AG08396 (cell line): ENCODE results near the gene GALNT13.

ENCODE experiments used
- DNase-seq: peaks from one replicate; pipeline ENCODE4 v3.0.0; 2012; ENCODE audit warnings: low spot score, mixed read lengths

Gene GALNT13

DNA sequence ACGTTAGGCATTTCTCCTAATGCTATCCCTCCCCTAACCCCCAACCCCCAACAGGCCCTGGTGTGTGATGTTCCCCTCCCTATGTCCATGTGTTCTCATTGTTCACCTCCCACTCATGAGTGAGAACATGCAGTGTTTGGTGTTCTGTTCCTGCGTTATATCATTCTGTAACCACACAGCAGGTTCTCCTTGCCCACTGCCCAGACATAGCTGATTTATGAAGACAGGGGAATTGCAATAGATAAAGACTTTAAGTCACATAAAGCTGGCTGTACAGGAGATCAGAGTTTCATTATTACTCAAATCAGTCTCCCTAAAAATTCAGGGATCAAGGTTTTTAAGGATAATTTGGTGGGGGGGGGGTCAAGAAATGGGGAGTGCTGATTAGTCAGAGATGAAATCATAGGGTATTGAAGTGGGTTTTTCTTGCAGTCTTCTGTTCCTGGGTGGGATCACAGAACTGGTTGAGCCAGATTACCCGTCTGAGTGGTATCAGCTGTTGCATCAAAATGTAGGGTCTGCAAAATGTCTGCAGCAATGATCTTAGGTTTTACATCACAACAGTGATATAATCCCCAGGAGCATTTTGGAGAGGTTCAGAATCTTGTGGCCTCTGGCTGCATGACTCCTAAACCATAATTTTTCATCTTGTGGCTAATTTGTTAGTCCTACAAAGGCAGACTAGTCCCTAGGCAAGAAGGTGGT lies 434.7 kb downstream of the GALNT13 start:
- no peak for DNase-seq

DNA sequence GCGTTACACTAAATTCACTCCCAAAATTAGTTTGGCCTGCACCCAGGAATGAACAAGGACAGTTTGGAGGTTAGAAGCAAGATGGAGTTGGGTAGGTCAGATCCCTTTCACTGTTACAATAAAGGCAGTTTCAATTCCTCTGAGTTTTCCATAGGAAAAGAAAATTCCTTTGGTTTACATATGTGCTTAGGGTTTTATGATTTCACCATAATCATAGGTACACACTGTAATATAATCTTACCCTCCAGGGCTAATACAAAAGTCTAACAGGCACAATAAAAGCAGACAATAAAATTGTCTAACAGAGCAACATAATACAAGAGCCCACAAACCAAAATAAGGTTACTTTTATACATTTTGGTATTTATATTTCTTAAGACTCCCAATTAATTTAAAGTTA lies 435.3 kb downstream of the GALNT13 start:
- no peak for DNase-seq

DNA sequence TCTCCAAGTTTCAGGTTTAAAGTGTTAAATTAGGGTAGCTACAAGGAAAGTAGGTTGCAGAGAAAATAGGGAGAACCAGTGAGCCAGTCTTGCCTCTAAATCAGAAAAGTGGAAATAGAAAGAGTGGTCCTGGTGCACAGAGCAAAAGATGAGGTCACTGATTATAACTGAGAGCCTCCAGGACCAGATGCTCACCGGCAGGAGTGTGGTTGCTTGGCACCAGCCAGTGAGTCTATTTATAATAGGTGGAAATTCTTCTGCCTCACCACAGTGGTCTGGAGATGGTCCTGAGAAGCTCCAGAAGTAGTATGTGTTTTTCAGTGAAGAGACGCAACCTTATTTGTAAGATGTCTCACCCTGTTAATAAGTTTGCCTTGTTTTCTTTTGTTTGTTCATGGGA lies 452.9 kb downstream of the GALNT13 start:
- DNase-seq, result no peak

DNA sequence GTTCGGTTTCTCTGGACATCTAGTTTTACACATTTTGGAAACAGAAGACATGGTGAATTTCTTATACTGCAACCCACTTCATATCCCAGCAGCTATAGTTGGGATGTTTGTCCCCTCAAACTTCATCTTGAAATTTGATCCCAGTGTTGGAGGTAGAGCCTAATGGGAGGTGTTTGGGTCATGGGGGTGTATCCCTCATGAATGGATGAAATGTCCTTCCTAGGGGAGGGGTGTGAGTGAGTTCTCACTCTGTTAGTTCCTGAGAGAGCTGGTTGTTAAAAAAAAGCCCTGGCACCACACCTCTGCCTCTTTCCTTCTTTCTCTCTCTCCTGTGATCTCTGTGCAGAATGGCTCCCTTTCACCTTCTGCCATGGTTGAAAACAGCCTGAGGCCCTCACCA lies 457.8 kb downstream of the GALNT13 start:
- DNase-seq, result no peak

DNA sequence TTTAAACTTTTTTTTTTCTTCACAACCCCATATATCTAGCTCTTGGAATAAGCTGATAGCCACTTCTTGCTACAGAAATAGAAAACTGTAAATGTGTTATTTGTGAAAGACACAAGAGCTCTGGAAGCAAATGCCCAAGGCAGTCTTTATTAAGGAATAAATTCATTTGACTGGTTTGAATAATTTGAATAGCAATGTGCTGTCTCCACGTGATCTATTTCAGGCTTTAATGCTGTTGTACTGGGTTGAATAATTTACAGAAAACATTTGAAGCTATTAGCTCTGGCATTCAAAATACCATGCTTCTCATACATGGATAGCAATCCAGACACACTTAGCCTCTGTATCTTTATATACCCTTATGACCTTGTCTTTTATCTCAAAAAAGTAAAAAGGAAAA lies 460.1 kb downstream of the GALNT13 start:
- no peak for DNase-seq

DNA sequence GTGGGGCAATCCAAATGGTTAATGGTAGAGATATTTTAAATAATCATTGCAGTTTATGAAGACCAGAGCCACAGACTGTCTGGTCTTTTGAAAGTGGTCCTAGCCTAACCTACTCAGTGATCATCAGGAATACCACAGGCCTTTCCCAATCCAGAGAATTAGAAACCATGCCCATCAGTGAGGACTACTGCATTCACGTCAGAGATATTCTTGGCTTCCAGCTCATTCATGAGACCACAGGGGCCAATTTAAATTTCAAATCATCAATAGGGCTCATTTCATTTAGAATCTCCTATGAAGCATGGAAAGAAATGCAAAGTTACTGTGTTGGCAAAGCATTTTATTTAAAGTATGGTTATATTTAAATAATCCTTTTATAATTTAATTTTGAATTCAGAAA lies 464.5 kb downstream of the GALNT13 start:
- no peak for DNase-seq

DNA sequence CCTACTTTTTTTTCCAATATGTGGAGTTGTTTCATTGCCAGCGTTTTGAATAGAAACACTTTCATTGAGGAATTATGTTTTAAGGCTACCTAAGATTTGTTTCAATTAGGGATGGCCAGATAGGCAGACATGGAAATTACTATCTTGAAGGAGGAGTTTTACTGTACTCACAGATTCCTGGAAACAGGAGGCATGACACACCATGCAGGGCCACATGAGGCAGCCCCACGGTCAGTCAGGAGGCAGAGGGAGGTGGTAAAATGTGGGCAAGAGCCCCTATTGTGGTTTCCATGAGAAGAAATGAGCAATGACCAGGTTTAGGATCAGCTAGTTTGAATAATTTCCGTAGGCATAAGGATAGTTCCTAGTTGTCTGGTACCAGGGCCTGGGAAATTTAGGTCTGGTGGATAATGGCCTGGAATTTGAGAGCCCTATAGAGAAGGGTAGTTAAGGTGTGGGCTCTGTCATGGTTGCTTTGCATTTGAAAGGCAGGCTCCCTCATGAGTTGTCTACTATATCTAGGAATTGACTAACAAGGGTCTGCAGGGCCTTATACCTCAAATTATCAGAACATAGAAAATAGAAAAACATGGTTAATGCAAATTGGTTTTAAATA lies 466.7 kb downstream of the GALNT13 start:
- no peak for DNase-seq

DNA sequence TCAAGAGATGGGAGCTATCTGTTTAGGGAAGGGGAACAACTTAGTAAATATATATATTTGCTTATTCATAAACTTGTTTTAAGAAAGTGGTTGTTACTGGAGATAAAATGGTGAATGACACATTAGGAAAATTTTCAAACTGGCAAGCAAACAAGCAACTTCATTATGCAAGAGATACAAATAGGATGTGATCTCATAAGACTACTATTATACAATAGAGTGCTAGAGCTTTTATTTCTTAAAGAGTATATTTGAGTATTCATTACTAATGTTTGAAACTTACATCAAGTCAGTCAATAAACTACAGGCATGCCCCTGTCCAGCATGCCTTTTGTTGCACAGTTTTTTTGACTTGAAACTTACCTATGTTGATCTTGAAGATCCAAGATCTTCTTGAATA lies 471.6 kb downstream of the GALNT13 start:
- no peak for DNase-seq

DNA sequence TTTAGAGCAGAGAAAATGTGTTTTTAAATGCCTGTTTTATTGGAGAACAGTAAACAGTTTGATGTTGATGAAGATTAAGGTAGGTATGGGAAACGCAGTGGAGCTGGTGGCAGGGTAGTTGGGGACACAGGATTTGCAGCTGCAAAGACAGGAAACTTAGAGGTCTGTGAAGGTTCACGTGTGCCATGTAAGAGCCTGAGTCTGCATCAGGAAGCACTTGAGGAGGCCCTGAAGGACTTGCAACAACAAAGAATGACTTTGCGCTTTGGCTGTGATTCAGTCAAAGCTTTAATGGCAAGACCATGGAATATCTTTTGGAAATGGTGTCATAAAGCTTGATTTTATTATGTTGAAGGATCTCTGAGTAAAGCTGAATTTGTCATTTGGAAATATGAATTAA lies 479.2 kb downstream of the GALNT13 start:
- DNase-seq, result no peak

DNA sequence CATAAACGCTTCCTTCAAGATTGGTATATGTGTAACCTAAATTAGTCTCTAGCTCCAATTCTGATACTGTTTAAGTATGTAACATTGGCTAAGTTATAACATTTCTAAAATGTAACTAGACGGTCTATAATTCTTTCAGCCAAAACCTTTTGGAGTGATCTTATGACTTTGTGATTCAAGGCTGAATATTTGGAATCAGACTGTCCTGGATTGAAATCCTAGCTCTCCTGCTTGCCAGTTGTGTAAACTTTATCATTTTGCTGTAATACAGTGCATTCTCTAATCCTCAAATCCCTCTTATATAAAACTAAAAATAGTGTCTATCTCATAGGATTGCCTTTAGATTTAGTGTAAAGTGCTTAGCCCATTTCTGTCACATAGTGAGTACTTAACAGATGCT lies 489.6 kb downstream of the GALNT13 start:
- no peak for DNase-seq

DNA sequence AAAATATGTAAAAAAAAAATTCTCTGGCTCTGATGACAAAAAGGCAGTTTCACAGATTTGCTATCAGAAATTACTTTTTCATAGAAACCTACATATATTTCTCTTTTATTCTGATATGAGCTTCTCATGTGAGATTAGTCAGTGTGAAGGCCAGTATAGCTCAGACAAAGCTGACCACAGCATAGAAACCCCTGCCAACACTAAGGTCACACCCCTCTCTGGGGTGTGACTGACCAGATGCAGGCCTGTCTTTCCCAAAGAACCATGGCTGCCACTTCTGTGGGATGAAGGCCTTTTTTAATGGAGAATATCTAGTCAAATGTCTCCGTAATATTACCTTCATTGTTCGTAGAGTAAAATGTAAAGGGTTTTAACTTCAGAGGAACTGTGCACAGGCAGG lies 496.4 kb downstream of the GALNT13 start:
- DNase-seq, result no peak

DNA sequence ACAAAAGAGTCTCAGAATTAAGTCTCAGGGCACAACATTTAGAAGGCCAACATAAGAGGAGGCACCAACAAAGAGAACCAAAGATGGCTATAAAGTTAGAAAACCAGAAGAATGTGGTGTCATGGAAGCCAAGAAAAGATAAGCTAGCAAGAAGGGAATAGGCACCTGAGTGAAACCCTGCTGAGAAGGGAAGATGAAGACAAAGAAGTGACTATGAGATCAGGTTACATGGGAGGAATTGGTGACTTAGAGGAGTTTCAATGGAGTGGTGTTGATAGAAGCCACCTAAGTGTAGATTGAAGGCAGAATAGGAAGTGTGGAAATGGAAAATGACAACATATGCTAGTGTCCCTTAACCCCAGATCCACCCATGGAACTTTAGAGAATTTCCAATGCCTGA lies 499.2 kb downstream of the GALNT13 start:
- DNase-seq, result no peak

DNA sequence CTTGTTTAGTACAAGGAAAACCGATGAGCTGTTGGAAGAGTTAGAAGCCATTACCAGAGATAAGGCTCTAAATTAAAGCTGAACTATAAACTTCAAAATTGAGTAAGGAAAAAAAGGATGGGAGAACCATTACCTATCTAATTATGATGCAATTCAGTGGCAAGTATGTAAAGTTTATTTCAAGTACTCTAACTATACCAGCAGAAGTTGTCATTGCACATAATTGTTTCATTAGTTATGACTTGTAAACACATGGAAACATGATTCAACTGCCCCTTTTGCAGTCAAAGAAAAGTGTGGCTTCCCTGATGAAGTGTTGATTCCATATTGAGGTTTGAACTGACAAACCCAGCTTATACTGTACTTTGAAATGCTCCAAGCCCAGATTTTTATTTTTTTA lies 502.7 kb downstream of the GALNT13 start:
- no peak for DNase-seq

DNA sequence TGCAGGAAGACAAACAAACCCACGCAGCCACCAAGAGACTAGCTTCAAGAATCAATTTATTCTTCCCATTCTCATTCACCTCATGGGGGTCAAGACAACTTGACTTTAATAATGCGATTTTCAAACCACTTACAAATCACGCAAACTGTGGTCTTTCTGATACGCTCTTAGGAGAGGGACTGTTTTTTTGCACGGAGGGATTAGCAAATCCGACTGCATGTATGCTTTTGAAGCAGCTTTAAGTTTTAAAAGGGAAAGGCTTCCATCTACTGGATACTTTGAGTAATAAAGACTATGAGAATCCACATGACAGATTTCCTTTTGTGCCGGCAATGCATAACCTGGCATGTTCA lies 503.8 kb downstream of the GALNT13 start:
- DNase-seq, result no peak

DNA sequence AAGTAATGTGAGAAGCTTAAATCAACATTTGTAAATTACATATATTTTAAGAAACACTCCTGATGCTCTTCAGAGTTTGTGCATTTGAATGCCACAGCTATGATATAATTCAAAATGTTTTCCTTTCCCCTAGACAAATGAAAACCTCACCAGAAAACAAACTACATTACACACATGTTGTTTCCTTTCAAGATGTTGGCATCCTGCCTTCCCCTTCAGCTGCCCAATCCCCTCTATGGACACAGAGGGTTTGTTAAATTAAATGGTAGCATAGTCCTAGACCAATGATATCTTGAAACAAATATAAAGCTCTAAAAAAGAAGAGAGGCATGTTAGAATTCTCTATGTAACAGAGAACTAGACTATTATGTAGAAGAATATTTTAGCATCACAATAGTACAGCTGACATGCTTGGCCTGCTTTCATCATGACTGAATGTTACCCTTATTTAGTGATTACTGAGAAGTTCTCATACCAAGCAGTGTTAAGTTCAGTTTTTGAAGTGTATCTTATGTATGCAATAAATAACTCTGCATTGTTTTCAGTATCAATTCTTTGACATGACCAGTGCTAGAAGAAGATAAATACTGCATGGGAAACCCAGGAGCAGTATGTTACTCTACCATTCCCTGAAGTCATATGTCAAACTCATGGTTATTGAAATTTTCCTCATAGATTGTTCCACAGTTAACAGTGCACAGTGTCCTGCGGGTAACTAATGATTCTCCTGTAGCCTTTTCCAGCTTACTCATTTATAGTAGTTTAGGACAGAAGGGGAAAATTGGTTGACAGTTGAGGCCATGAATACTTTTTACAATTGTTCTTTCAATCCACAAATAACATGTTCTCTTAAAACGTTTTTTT lies 510.4 kb downstream of the GALNT13 start:
- DNase-seq, result no peak

DNA sequence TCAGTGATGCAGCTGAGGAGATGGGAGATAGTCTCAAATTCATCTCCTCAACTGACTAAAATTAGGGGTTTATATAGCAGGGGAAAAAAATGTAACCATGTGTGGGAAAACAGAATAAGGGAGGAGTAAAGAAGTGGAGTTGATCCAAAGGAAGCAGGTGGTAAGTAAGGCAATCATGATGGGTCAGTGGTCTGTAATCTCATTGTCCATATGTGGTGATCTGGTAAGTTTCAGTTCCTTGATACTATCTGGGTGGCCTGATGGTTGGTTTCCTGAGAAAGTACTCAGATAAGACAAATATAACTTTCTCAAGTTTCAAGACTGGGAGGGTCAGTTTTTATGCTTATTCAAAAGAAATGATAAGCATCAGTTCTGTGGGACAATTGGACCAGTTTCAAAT lies 514.5 kb downstream of the GALNT13 start:
- DNase-seq, result no peak

DNA sequence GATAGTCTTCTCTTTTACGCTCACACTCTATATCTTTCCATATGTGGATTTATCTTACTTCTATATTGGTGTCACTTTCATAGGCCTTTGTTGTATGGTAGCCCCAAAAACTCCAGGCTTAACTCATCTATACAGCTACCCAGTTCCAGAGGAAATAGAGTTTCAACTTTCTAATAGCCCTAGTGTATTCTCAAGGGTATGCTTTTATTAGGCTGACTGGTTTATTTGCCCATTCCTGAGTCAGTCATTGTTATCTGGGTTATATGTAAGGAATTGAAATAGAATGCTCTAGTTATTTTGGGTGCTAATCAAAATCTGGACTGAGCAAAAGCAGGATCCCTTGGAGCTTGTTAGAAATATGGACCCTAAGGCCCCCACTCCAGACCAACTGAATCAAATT lies 519.3 kb downstream of the GALNT13 start:
- no peak for DNase-seq

DNA sequence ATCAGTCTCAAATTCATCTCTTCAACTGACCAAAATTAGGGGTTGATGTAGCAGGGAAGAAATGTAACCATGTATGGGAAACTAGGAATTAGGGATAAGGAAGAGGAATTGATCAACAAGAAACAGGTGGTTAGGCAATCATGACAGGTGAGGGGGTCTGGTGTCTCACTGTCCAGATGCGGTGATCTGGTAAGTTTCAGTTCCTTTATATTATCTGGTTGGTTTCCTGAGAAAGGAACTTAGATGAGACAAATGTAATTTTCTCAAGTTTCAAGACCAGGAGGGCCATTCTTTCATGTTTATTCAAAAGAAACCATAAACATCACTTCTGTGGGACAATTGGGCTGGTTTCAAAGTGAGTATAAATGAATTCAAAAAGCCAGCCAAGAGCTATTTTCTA lies 520.5 kb downstream of the GALNT13 start:
- no peak for DNase-seq

DNA sequence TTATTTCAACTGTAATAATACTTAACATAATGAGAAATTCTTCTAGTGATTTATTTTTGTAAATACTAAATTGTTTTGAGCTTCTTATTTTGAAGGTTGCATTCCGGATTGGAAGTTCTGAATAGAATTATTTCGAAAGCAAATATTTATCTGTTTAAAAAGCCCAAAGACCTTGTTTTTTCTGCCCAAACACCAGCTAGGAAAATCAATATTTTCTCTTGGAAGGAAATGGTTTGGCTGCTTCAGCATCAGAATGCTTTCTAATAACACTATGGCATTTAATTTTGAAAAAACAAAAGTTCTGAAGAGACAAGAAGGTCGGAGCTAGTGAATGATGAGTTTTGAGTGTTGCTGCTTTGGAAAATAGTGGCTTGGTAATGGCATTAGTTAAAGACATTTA lies 522.9 kb downstream of the GALNT13 start:
- DNase-seq, result no peak

DNA sequence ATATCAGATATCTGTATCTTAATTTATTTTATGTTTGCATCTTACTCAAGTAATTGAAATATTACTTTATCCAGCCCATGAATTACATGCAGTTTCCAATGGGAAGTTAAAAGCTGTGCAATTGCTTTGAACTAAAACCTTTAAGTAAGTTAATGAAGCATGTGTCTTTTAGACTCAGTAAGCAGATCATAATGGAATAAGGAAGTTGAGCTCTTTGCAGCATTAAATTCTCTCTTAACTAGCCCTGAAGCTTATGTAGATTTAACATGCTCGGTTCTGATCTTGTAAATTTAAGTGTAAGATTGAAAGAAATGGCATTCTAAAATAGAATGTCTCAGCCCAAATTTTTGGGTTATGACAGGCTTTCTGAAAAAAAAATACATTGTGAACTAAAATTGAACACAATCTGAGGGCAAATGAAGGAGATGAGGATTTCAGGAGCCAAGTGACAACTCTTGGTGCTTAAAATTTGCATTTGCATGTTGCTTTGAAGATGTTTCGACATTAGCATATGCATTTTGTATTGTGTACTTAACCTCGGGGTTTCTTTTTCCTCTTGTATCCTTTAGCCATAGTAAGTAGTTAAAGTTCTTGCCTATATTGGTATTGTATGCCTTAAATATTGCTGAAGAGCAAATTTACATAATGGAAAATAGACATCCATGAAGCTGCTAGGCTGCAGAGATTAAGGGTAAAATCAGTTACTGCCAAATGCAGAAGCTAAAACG lies 529.0 kb downstream of the GALNT13 start:
- no peak for DNase-seq

DNA sequence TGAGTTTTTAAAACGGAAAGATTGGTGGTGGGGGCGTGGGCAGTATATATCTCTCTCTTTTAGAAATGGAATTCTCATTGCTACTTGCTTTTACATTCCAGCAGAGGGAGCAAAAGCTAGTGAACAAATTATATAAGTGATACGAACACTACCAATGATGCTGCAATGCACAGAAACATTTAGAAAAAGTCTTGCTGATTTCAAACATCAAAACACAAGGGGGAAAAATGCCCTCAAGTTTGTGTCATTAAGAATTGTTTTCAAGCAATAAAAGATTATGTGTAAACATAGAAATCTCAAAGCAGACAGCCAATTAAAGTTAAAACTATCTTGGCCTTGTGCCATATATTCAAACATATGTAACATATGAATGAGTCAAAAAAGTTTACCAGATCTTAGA lies 530.5 kb downstream of the GALNT13 start:
- no peak for DNase-seq

DNA sequence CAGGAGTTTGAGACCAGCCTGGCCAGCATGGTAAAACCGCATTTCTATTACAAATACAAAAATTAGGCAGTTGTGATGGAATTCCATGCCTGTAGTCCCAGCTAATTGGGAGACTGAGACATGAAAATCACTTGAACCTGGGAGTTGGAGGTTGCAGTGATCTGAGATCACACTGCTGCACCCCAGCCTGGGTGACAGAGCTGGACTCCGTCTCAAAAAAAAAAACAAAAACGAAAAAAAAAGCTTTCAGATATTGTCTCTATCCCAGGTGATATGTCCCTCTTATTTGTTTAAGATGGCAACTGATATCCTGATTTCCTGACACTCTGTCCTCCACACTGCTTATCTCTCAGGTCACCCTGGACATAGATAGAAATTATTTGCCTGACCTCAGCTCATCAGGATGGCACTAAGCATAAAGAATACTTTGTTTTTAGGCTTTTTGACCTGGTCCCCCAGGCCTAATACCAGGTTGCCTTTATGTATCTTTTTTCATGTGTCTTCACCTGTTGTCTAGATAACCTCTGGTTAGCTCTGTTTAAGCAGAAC lies 531.6 kb downstream of the GALNT13 start:
- no peak for DNase-seq
